Renal pelvis (tissue), 4 donors: ENCODE results near the gene CD8B2. TPM values are rescaled to one million over a fixed set of nuclear protein-coding genes. Genes with fewer than 3 reads are reported as not detected.
A peak's percentile ranks its signal among the peaks of the same experiment; 100 is the strongest.
"Not testable (repeated sequence)": the region's sequence is repeated elsewhere in the genome, so short reads cannot be mapped to it uniquely, and the experiment has no call there.

Experiments
- DNase-seq: peaks from one replicate; pipeline ENCODE4 v3.0.0-alpha.2; 2013
- polyA plus RNA-seq, 3 donors: library from polyadenylated mRNA; unstranded; fragments of 120-200 nt; gene quantifications; one replicate each; pipeline ENCODE4 v1.2.1, GENCODE V29; 2013; ENCODE audit not compliant: insufficient read length in 3 of 3

Gene CD8B2
- polyA plus RNA-seq, 3 donors, result 0.22 to 0.73 (median 0.24) TPM

DNA sequence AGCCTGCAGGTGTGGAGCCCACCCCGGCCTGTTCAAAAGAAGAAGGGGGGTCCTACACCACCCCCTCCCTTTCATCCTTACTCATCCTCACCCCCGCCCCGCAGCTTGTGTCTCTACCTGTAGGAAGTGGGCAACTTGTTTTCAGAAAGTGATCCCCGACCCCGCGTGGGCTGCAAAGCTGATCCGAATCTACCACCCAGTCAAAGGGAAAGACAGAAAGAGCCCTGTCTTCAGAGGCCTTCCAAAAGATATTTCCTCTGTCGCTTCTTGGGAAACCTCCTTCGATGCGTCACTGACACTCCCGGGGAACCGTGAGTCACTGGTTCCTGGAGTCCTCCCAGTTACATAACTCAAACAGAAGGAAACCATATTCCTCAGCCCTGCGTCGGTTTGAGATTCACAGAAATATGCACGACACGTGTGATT lies 24.3 kb downstream of the CD8B2 start:
- DNase-seq, result not testable (repeated sequence)

DNA sequence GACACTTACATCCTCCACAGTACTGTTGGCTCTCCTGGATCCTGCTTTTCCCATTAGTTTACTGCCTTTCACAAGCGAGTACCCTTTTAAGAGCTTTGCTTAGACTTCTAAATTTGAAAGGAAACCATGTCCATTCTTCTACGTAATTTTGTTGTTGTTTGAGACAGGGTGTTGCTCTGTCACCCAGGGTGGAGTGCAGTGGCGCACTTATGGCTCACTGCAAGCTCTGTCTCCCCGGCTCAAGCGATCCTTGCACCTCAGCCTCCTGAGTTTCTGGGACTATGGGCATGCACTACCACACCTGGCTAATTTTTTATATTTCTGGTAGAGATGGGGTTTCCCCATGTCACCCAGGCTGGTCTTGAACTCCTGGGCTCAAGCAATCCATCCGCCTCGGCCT lies 24.8 kb downstream of the CD8B2 start:
- not testable (repeated sequence) for DNase-seq

DNA sequence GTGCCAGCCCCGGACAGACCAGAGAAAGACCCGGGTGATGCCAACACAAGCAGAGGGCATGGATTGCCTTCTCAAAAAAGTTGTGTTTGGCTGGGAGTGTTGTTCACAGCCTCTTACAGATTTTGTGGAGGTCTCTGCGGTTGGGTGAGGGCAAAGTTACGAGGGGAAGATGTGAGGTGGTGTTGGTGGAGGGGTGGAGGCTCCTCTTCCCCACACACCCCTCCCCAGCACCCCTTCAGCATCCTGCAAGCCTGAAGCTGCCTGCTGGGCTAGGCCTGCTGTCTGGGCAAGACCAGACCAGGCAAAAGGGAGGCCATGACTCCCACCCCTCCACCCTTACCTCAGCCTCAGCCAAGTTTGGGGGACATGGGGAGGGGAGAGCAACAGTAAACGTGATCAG lies 26.2 kb downstream of the CD8B2 start:
- not testable (repeated sequence) for DNase-seq

DNA sequence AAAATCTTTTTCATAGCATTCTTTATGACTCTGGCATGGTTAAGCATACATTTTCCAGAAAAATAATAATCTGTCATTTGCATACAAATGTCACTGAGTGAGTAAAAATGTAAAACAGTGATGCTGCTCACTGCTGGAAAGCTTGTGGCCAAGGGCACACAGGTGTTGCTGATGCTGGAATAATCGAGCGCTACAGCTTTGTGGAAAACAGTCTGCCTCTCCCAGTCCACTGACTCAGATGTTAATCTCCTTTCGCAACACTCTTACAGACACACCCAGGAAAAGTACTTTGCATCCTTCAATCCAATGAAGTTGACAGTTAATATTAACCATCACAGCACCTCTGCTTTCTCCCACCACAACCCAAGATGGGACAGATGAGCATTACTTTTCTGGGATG lies 27.7 kb downstream of the CD8B2 start:
- DNase-seq, result not testable (repeated sequence)

DNA sequence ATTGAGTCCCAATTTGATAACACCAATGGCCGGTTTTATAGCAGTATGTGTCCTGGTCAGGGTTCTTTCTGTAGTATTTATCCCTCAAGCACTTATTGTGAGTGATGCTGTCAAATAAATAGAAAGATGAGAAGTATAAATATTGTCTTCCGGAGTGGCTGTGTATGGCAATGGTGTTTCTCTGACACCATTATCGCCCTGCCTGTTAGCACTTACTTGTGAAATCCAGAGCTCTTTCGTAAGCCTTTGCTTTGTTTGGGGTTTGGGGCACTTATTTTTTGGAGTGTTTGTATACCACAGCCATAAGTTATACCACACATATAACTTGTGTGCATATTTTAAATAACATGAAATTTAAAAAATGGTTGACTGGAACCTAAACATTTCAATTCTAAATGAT lies 29.3 kb downstream of the CD8B2 start:
- no peak for DNase-seq

DNA sequence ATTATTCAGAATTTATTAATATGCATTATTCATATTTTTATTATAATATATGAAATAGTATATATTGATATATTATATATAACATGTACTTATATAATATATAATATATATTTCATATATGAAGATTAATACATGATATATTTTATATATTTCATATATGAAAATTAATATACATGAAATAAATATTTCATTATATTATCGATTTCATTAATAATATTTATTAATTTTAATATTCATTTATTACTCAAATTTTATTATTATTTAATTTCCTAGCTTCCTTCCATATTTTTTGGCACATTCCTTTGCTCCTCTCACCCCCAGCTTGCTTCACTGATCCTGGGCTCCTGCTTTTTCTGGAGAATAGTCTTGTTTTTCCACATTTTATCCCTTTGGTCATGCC lies 29.7 kb downstream of the CD8B2 start:
- DNase-seq, result no peak

DNA sequence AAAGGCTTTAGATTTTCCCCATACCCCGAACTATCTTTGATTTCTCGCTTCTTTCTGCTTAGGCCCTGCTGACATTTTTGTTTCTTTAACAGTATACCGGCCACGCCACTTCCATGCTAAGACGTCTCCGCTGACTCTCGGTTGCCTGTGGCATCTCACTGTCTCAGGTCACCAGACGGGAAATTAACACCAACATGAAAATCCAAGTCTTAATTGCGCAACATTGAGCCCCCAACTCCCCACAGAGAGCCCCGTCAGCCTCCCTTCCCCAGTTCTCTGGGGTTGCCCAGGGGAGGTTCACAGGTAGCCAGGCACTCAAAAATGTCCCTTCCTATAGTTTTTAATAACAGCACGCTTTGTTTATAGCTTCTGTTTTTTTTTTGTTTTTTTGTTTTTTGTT lies 30.2 kb downstream of the CD8B2 start:
- DNase-seq, result no peak

DNA sequence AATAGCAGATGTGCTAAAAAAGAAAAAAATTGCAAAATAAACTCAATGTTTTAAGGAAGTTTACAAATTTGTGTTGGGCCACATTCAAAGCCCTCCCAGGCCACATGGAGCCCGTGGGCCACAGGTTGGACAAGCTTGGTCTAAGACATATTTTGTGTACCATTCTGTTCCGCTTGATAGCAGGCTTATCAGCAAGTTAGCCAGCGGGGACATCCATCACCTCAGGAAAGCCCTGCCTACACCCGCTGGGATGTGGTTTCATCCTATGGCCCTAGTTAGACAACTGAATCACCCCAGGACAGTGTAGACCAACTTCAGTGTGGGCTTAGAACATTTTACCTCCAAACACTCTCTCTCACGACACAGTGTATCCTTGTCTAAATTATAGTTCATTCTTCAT lies 32.6 kb downstream of the CD8B2 start:
- no peak for DNase-seq

DNA sequence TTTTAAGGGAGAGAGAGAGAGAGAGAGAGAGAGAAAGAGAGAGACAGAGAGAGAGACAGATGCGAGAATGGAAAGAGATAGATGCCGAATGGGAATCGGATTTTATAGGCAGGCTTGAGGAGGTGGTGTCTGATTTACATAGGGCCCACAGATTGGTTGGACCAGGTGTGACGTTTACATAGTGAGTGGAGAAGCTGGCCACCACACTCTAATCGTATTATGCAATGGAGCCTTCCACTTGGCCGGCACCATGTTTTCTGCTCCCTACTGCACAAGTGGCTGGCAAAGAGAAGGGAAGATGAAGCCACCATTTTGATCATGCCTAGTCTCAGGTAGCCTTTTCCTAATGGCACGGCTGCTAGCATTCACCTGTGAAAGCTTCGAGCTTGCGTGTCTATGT lies 33.9 kb downstream of the CD8B2 start:
- DNase-seq, result no peak

DNA sequence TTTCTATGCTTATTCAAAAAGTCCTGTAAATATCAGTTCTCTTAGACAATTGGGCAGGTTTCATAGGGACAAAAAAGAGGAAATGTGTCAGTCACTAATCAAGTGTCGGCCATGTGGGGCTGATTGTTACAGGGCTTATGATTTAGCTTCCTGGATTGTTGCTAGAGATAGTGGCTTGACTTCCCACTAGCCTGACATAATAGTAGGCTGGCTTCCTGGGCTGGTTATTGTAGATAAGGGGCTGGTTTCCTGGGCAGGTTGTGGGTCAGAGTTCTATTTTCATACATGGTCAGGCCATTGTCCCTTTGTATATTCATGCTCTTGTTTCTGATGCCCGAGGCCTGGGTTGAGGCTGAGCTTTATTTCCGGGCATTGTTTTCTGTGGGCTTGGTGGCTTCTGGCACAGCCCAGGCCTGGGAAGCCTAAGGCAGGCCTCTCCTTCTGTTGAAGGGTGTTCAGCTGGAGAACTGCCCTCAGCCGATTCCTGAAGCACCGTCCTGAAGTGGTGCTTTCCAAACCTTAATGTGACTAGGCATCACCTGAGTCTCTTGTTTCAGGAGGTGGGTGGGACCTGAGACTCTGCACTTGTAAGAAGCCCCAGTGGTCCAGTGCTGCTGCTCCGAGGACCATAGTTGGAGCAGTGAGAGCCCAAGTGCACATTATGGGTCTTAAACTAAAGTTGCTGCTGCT lies 37.0 kb downstream of the CD8B2 start:
- DNase-seq, result no peak

DNA sequence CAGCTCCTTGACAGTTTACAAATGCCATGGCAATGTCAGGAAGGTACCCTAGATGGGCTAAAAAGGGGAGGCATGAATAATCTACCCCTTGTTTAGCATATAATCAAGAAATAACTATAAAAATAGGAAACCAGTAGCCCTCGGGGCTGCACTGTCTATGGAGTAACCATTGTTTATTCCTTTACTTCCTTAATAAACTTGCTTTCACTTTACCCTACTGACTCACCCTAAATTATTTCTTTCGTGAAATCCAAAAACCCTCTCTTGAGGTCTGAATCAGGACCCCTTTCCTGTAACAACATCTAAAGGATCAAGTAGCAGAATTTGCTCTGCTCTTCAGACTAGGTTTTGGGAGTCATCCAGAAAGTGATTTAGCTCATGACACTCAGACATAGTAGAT lies 43.7 kb downstream of the CD8B2 start:
- no peak for DNase-seq

DNA sequence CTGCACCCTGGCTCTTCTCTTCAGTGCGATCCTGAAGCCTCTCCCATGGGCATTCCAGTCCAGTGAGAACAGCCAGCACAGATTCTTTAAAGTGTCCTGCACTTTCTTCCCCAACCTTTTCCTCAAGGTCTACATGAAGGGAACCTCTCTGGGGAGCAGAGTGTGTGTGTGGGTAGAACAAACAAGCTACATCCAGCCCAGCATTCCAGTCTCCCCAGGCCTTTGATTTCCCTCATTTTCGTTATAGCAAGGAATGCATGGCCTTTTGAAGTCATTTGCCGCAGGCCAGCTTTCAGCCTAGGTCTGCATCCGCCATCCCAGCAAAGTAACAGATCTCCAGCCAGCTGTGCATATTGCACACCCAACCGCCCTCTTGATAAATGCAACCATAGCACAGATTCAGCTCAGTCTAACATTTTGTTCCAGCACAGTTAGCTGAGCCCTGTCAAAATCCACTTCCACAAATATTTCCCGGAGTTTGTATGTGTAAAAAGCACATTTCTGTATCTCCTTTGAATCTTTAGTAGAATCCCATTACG lies 44.6 kb downstream of the CD8B2 start:
- no peak for DNase-seq

DNA sequence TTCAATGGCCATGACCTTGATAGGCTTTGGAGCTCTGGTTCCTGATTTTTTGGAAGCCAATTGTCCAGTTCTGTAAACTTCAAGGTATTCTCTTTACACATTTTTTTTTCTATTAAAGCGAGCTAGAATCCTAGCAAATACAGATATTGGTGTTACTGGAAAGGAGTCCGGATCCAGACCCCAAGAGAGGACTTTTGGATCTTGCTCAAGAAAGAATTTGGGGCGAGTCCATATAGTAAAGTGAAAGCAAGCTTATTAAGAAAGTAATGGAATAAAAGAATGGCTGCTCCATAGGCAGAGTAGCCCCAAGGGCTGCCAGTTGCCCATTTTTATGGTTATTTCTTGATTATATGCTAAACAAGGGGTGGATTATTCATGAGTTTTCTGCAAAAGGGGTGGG lies 45.1 kb downstream of the CD8B2 start:
- DNase-seq, result no peak

DNA sequence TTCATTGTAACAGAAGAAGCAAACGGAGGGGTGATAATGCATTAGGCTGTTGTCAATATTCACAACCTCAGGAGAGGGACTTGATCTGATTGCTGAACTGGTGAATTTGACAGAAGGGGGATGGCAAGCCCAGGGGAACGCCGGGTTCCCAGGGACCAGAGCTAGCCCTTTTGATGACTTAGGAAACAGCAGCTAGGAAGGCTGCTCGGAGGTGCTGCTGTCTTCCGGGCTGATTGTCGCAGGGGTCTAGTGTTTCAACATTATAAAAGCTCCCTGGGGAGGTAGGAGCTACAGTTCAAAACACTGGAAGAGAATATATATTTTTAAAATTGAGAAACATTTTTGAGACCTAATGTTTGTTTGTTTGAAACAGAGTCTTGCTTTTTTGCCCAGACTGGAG lies 47.3 kb downstream of the CD8B2 start:
- no peak for DNase-seq

DNA sequence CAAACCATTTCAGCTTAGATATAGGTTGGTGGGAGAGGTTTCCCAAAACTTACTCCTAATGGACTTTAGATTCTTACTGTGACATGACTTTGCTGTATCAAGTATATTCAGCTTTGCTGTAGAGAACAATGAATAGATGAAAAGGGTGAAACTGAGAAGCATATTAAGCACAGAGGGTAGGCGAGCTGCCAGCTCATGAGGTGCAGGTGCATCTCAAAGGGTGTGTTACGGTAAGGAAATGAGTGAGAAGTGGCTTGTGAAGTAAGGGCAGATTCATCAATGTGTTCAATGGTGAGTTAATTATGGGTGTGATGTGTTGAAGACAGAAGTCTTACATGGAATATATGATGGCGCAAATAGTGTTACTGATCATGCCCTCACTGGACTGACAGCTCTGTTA lies 49.3 kb downstream of the CD8B2 start:
- DNase-seq, result no peak

DNA sequence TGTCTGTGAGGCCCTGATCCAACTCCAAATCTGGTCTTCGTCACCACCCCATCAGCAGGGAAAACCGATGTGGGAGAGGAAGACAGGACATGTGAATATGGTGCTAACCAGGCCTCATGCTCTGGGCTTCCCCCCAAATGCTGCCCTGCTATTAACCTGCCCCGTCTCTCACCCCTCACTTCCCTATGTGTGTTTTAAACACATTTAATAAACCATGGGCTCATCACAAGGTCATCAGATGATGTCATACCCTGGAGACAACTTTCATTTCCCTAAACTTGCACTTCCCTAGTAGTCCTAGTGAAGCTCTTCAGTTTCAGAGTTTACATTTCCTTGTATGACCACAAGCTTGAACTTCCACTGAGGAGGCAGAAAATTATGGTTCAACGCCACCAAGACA lies 49.9 kb downstream of the CD8B2 start:
- no peak for DNase-seq

DNA sequence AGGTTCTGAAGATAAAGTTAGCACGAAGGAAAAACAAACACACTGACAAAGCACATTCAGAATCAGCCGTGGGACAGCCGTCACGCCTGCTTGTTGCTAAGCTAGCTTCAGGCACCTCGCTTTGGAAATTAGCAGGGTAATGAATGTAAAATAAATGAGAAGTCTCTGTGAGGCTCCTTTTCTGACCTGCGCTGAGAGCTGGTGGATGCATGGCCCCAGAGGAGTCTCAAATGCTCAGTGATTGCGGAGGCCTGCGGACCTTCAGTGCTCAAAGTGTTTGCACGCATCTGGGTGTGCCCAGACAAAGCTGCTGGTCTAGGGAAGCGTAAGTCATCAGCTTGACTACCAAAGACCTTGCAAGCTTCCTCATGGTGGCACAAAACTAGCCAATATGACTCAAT lies 50.6 kb downstream of the CD8B2 start:
- no peak for DNase-seq

DNA sequence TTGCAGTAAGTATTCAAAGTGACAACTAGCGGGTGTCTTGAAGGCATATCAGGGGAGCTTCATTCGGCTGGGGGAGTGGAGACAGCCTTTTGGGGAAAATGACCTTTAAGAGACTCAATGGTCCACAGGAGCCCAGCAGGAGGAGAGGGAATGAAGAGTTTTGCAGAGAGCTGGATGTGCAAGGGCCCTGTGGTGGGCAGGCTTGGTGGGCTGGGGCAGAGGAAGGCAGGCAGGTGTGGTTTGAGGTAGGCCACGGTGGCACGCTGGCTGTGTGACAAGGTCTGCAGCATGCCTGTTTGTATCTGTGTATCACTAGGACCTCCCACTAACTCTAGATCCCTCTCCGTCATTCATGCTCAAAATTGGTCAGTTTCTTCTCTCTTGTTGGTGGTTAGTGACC lies 53.7 kb downstream of the CD8B2 start:
- no peak for DNase-seq

DNA sequence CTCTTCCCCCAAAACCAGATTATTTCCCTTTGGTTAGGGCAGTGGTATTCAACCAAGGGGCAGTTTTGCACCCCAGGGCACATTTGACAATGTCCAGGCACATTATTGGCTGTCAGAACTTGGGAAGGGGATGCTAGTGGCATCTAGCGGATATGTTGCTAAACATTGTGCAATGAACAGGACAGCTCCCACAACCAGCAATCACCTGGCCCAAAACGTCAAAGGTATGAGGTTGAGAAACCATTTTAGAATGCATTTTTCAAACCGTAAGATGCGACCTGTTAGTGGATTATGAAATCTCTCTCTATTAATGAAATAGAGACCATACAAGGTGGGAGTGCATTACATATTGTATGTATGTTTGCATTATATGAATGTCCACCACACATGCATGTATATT lies 54.2 kb downstream of the CD8B2 start:
- DNase-seq, result no peak

DNA sequence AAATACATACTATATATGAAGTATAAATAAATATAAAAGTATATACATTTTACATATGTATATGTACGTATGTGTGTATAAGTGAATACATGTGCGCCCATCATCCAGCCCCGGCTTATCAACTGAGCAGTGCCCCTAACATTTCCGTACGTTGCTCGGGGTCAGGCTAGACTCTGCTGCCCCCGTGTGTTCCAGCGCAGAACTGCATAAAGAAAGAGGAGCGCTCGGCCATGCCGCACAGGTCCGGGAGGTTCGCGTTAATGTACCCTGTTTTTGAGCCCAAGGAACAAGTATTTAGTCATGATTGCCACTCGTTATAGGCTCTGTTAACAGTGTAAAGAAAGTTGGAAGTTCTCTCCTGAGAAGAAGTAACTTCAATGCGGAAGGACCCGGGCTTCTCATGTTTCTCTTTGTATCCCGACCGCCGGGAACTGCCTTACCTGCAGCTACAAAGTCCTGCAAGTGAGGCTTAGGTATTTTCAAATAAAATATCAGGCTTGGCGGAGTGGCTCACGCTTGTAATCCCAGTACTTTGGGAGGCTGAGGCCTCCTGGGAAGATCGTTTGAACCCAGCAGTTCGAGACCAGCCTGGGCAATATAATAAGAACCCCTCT lies 55.7 kb downstream of the CD8B2 start:
- DNase-seq, result peak; percentile 69

DNA sequence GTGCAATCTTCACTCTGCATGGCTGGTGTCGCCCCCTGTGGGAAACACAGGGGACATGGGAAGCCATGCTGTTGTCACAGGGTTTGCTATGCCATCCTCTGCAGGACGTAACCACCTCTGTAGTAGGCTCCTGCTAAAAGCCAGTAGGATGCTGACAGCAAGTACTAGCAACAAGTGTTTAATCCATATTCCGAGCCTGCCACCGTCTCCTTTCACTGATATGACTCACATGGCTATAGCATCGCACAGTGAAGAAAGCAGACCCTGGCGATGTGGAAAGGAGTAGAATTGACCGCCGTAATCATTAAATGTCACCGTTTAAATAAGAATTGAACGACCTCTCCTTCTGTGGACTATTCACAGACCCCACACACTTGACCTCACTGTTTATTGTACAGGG lies 57.8 kb downstream of the CD8B2 start:
- DNase-seq, result no peak

DNA sequence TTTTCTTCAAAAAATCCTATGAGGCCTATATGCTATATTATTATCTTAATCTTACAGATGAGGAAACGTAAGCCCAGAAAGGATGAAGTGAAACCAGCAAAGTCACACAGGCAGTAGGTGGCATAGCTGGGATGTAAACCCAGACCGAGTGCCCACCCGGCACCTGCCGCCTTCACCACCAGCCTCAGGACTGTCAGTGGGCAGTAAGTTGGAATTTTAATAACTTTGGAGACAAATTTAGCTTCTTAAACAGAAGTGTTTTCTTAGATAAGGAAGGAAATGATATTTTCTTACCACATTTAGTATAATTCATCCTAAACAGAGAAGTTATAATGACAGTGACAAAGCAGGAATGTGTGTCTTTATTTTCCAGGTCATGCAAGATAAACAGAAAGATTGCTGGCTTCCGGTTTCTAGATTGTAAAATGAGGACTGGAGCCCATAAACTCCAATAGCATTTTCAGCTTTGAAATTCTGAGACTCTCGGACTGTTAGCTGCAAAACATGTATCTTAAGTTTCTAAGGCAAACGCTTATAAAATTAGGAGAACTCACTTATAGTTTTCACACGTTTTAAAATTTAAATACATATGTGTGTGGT lies 59.3 kb downstream of the CD8B2 start:
- peak; percentile 44 for DNase-seq

DNA sequence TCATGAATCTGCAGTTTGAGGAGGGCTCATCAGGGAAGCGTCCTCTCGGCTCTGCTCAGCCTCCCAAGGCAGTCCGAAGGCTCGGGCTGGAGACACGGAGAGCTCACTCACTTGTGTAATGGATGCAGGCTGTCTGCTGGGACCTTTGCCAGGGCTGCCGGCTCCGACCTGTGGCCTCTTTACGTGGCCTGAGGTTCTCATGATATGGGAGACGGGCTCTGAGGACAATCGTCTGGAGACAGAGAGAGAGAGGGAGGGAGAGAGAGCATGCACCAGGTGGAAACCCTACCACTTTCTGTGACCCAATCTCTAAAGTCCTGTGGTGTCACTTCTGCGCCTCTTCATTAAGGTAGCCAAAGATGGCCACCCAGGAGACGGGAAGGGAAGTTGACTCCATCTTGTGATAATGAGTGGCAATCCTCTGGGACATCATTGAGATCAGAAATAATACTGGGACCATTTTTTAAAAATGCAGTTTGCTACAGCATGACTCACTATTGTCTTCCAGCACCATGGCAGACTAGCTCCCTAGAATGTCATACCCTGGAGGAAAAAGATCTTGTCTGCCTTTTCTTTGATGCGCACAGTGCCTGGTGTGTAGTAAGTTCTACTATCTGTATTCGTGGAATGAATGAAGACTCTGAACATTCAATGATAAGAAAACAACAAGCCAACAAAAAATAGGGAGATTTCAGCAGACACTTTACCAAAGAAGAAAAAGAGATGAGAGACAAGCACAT lies 60.2 kb downstream of the CD8B2 start:
- no peak for DNase-seq
